NCI-H510A treated with DMSO at 0.1 percent for 48 hours (cell line): ENCODE results near the gene CT45A3.
"Not testable (repeated sequence)": the region's sequence is repeated elsewhere in the genome, so short reads cannot be mapped to it uniquely, and the experiment has no call there.

Experiments used
- DNase-seq: peaks from one replicate; lab custom pipeline; 2025; lab: John Stamatoyannopoulos, UW

CT45A3 gene

GRCh38 chrX:135768091-135768490 lies at the start of gene CT45A3:
Gene CT45A3 (minus strand): TSS chrX:135768191. CDS start chrX:135764444, 3,747 bp downstream.
- DNase-seq, result not testable (repeated sequence)

- DNase-seq, result not testable (repeated sequence)
Observed at GRCh38 chrX:135802687-135803086, 34.7 kb upstream of the CT45A3 start, which contains the start of gene CT45A6. Gene CT45A6 (minus strand): TSS chrX:135802787. CDS start chrX:135798993, 3,794 bp downstream.

- DNase-seq, result not testable (repeated sequence)
Observed at GRCh38 chrX:135785403-135785802, 17.4 kb upstream of the CT45A3 start, which contains the start of gene CT45A5. Gene CT45A5 (minus strand): TSS chrX:135785503. CDS start chrX:135781729, 3,774 bp downstream.

DNA sequence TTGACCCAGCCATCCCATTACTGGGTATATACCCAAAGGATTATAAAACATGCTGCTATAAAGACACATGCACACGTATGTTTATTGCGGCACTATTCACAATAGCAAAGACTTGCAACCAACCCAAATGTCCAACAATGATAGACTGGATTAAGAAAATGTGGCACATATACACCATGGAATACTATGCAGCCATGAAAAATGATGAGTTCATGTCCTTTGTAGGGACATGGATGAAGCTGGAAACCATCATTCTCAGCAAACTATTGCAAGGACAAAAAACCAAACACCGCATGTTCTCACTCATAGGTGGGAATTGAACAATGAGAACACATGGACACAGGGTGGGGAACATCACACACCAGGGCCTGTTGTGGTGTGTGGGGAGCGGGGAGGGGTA lies 23.3 kb downstream of the CT45A3 start:
- DNase-seq, result not testable (repeated sequence)

- DNase-seq, result no peak
Observed at GRCh38 chrX:135741192-135741715, 26.7 kb downstream of the CT45A3 start.

DNA sequence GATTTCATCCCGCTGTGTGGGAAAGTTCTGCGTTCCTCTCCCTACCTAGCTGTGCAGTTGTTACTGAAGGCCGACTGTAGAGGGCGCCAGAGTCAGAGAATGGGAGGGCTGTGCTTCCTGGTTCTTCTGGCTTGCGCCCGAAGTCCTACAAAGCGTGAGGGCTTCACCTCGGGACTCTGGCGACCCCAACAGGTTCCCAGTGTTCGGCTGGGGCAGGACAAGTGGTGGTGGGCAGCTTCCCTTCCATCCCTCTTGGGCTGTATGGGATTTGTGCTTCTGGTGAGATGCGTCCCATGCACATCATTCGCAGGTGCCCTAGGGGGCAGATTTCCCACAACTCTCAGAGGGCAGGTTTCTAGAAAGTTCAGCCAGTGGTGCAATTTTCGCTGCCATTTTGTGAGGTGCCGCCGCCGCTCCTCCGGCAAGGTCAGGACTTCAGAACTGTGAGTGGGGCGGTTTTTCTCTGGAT lies 27.3 kb downstream of the CT45A3 start:
- no peak for DNase-seq

GRCh38 chrX:135737366-135738071 lies 30.5 kb downstream of the CT45A3 start:
- DNase-seq, result no peak

DNA sequence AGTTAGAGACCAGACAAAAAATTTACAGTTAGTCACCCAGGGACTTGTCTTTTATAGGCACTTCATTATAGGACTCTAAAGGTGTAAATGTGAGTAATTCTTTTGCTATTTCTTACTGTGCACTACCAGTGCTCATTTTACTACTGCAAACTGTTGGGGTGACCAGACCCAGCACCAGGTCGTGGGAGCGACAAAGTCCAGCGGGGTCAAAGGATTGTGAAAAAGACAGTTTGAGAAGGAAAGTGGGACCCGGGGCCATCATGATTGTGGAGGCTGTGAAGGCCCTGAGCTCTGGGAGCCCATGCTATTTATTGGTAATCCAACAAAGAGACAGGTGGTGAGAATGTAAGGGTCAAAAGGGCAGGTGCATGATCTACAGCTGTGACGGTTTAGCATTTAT lies 33.3 kb downstream of the CT45A3 start:
- not testable (repeated sequence) for DNase-seq

DNA sequence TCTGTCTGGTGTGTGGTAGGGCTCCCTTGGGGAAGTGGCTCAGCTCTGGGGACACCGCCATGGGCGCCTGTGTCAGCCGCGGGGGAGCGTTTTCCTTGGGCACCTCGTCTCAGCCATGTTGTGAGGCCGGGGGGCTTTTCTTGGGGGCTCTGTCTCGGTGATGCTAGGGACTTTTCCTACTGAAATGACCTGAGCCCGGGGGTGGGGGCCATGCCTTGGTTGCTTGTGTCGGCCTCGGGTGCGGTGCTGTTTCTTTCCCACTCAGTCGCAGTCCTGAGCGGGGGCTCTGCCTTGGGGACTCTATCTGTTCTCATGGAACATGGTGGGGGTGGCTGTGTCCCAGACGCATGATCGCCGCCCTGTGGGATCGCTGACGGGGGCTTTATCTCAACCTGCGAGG lies 54.2 kb downstream of the CT45A3 start:
- no peak for DNase-seq

GRCh38 chrX:135713183-135713689 lies 54.8 kb downstream of the CT45A3 start, which contains the start of gene CT45A1:
Gene CT45A1 (plus strand): TSS chrX:135713639. CDS start chrX:135718941, 5,302 bp downstream.
- DNase-seq, result not testable (repeated sequence)
